GM23338 (cell line): ENCODE data around the gene HP.

ENCODE experiments used
- CREB1 ChIP-seq: fragments of 250-450 bp; sonication (Bioruptor Pico); IDR thresholded peaks from 2 replicates; pipeline ENCODE4 v1.5.0; 2020; ENCODE audit warnings: low read depth, mild to moderate bottlenecking, moderate library complexity
- CTCF ChIP-seq, 2 experiments: fragments of 200-600 bp in 1 of 2; sonication (generic) in 1 of 2; conservative IDR thresholded peaks; 2 replicates each; pipeline versions ENCODE4 v1.5.1 to v1.6.1; 2016 to 2017; ENCODE audit warnings: antibody characterized with exemption in 2 of 2, low read depth in 2 of 2, mild to moderate bottlenecking in 2 of 2, moderate library complexity in 1 of 2
- EZH2 ChIP-seq: fragments of 200-600 bp; sonication (generic); IDR thresholded peaks from one replicate; pipeline ENCODE4 v1.8.0; 2017; ENCODE audit warnings: antibody characterized with exemption, mild to moderate bottlenecking, low read depth; ENCODE audit not compliant: unreplicated experiment
- EZH2phosphoT487 ChIP-seq: fragments of 200-600 bp; sonication (generic); IDR thresholded peaks from one replicate; pipeline ENCODE4 v1.8.1; 2018; ENCODE audit warnings: antibody characterized with exemption; ENCODE audit not compliant: unreplicated experiment
- NANOG ChIP-seq: IDR thresholded peaks from 2 replicates; pipeline ENCODE4 v1.6.1; 2016; ENCODE audit warnings: antibody characterized with exemption, borderline replicate concordance
- POLR2AphosphoS5 ChIP-seq: IDR thresholded peaks from 2 replicates; pipeline ENCODE4 v1.6.1; 2016; ENCODE audit warnings: antibody characterized with exemption, low read depth
- ZNF114 ChIP-seq: fragments of 250-450 bp; sonication (Bioruptor Pico); IDR thresholded peaks from 2 replicates; pipeline ENCODE4 v1.5.0; 2020; ENCODE audit warnings: mild to moderate bottlenecking, moderate library complexity
- TF ChIP-seq, protein P1 (sequence below): IDR thresholded peaks from one replicate; pipeline ENCODE4 v1.6.1; 2018; ENCODE audit warnings: antibody characterized with exemption; ENCODE audit not compliant: unreplicated experiment

DNA sequence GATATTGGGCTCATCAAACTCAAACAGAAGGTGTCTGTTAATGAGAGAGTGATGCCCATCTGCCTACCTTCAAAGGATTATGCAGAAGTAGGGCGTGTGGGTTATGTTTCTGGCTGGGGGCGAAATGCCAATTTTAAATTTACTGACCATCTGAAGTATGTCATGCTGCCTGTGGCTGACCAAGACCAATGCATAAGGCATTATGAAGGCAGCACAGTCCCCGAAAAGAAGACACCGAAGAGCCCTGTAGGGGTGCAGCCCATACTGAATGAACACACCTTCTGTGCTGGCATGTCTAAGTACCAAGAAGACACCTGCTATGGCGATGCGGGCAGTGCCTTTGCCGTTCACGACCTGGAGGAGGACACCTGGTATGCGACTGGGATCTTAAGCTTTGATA lies 6.1 kb downstream of the HP start:
- TF ChIP-seq CTCF (conservative IDR thresholded peaks at IDR 0.05; ENCODE audit: low read depth in 2 of 2) (no peak), NANOG (no peak), EZH2 (no peak), POLR2AphosphoS5 (no peak), CREB1 (CRISPR knock-in tag) (no peak), EZH2phosphoT487 (no peak), ZNF114 (CRISPR knock-in tag) (no peak)
- TF ChIP-seq, protein P1, sequence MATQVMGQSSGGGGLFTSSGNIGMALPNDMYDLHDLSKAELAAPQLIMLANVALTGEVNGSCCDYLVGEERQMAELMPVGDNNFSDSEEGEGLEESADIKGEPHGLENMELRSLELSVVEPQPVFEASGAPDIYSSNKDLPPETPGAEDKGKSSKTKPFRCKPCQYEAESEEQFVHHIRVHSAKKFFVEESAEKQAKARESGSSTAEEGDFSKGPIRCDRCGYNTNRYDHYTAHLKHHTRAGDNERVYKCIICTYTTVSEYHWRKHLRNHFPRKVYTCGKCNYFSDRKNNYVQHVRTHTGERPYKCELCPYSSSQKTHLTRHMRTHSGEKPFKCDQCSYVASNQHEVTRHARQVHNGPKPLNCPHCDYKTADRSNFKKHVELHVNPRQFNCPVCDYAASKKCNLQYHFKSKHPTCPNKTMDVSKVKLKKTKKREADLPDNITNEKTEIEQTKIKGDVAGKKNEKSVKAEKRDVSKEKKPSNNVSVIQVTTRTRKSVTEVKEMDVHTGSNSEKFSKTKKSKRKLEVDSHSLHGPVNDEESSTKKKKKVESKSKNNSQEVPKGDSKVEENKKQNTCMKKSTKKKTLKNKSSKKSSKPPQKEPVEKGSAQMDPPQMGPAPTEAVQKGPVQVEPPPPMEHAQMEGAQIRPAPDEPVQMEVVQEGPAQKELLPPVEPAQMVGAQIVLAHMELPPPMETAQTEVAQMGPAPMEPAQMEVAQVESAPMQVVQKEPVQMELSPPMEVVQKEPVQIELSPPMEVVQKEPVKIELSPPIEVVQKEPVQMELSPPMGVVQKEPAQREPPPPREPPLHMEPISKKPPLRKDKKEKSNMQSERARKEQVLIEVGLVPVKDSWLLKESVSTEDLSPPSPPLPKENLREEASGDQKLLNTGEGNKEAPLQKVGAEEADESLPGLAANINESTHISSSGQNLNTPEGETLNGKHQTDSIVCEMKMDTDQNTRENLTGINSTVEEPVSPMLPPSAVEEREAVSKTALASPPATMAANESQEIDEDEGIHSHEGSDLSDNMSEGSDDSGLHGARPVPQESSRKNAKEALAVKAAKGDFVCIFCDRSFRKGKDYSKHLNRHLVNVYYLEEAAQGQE: no peak
